ENCODE results near the gene AHCYL2.
"Not testable (repeated sequence)": the region's sequence is repeated elsewhere in the genome, so short reads cannot be mapped to it uniquely, and the experiment has no call there.

AHCYL2 gene

DNA sequence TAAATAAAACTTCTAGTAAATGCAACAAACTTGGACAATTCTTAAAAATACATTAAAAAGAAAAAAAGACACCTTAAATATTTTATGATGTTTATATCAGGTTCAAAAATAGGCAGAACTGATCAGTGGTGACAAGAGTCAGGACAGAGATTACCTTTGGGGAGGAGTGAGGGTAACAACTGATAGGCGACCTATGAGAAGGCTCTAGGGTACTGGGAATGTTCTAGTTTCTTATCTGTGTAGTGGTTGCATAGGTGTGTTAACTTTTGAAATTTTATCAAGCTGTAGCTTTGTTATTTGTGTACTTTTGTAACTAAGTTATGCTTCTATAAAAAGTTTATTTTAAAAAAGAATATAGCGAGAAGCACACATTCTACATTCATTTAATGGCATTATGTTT lies 134.3 kb downstream of the AHCYL2 start:
- Mint-ChIP-seq H3K4me3 (no peak overlapping the region), H3K27me3 (no peaks in the 10 kb centered on the region), H3K27ac (no peak overlapping the region), H3K4me1 (ENCODE audit: low read depth) (peaks cover 4% of the 10 kb centered on the region), H3K36me3 (ENCODE audit: low read depth) (no peaks in the 10 kb centered on the region), H3K9me3 (no peaks in the 10 kb centered on the region)

- H3K9me3 Mint-ChIP-seq: no peaks in the 10 kb centered on the region
- H3K4me3 Mint-ChIP-seq: no peak overlapping the region
- H3K27ac Mint-ChIP-seq: no peak overlapping the region
- H3K27me3 Mint-ChIP-seq: no peaks in the 10 kb centered on the region
- peaks cover 4% of the 10 kb centered on the region for H3K4me1 Mint-ChIP-seq (ENCODE audit: low read depth)
- no peaks in the 10 kb centered on the region for H3K36me3 Mint-ChIP-seq (ENCODE audit: low read depth)
Measured at GRCh38 chr7:129359638-129360037, 134.8 kb downstream of the AHCYL2 start.

DNA sequence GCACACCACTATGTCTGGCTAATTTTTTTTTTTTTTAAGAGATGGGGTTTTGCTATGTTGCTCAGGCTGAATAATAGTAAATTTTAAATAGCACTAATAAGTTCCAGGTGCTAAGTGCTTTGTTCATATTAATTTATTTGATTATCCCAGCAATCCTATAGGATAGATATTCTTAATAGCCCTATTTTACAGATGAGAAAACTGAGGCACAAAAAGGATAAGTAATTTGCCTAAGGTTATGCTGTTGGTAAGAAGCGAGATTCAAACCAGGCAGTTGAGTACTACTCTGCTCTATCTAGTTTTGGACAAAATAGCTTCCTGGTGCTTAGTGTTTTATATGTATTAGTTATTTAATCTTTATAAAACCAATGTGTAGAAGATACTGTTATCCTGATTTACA lies 136.9 kb downstream of the AHCYL2 start:
- Mint-ChIP-seq H3K4me3 (no peak overlapping the region), H3K9me3 (no peaks in the 10 kb centered on the region), H3K27me3 (no peaks in the 10 kb centered on the region), H3K4me1 (ENCODE audit: low read depth) (peaks cover 4% of the 10 kb centered on the region), H3K36me3 (ENCODE audit: low read depth) (no peaks in the 10 kb centered on the region), H3K27ac (no peak overlapping the region)

GRCh38 chr7:129362496-129362895 lies 137.7 kb downstream of the AHCYL2 start:
- Mint-ChIP-seq H3K27me3 (no peaks in the 10 kb centered on the region), H3K9me3 (no peaks in the 10 kb centered on the region), H3K4me1 (ENCODE audit: low read depth) (peaks cover 8% of the 10 kb centered on the region), H3K36me3 (ENCODE audit: low read depth) (no peaks in the 10 kb centered on the region), H3K4me3 (no peak overlapping the region), H3K27ac (no peak overlapping the region)

DNA sequence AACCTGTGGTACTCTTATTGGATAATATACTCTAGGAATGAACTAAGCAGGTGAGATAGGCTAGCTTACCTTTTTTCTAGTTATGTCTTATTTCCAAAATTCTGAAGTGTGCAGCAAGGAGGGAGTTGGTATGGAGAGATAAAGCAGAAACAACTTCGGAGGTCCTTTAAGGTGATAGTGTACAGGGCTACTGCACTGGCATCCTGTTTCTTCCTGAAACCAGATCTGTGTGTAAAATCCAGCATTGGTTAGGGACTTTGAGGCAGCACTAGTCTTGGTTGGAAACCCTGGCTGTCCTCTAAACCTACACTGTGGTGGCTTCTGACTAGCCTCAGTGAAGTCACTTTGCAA lies 142.5 kb downstream of the AHCYL2 start:
- Mint-ChIP-seq H3K27ac (no peak overlapping the region), H3K36me3 (ENCODE audit: low read depth) (no peaks in the 10 kb centered on the region), H3K9me3 (no peaks in the 10 kb centered on the region), H3K4me3 (peak overlapping the region; percentile 47), H3K27me3 (no peaks in the 10 kb centered on the region), H3K4me1 (ENCODE audit: low read depth) (peaks cover 34% of the 10 kb centered on the region)

GRCh38 chr7:129367700-129368388 lies 143.0 kb downstream of the AHCYL2 start:
- Mint-ChIP-seq H3K36me3 (ENCODE audit: low read depth) (no peaks in the 10 kb centered on the region), H3K4me1 (ENCODE audit: low read depth) (peaks cover 37% of the 10 kb centered on the region)

DNA sequence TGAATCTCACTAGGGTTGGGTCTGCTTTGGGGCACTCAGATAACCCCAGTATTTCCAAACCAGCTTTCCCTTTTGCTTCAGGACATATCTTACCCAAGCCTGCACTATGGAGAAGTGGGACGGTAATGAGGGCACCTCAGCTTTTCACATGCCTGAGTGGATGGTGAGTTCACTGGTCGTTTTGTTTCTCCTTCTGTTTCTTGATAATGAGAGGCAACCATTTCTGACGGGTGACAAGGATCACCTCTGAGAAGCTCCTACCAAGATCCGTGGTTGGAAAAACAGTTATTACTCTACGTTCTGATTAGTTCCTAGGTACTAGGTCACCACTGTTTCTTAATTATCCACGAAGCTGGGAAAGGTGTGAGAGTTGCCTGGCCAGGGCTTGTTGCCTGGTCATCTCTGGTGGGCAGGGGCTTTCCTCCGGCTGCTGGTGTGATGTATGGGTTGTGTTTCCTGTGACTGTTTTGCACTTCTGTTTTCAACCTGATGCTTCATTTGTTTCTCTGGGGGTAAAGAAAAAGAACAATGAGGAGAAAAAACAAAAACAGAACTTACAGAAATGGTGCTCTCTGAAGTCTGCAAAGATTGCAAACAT lies 143.7 kb downstream of the AHCYL2 start:
- Mint-ChIP-seq H3K27me3 (no peaks in the 10 kb centered on the region), H3K4me3 (peak overlapping the region; percentile 47), H3K36me3 (ENCODE audit: low read depth) (no peaks in the 10 kb centered on the region), H3K9me3 (no peaks in the 10 kb centered on the region), H3K27ac (peak overlapping the region; percentile 28), H3K4me1 (ENCODE audit: low read depth) (peaks cover 39% of the 10 kb centered on the region)

More at GRCh38 chr7:129367700-129368388, 143.0 kb downstream of the AHCYL2 start:
- Mint-ChIP-seq H3K27me3 (no peaks in the 10 kb centered on the region), H3K27ac (peak overlapping the region; percentile 12), H3K9me3 (no peaks in the 10 kb centered on the region), H3K4me3 (peak overlapping the region; percentile 47)

- not testable (repeated sequence) for H3K27me3 Mint-ChIP-seq; H3K9me3 Mint-ChIP-seq; H3K36me3 Mint-ChIP-seq (ENCODE audit: low read depth); H3K4me3 Mint-ChIP-seq; H3K27ac Mint-ChIP-seq
- peaks cover 42% of the 10 kb centered on the region for H3K4me1 Mint-ChIP-seq (ENCODE audit: low read depth)
Measured at GRCh38 chr7:129369447-129369846, 144.6 kb downstream of the AHCYL2 start.

DNA sequence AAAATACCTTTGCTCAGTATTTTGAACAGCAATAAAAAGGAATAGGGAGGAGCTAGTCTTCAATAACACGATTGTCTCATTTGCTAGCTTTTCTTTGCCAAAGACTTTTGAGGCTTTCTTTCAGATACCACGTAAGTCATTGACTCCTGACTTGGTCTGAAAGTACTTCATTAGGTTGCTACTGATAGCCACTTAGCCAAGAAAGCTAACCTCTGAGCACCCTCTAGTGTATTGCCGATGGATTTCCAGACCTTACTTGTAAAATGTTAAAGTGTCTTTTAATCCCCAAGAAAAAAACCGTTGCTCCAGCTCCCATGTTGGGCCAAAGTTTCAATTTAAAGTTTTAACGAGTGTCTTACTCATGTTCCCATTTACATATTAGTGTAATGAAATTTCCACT lies 146.0 kb downstream of the AHCYL2 start:
- no peak overlapping the region for H3K27ac Mint-ChIP-seq
- H3K36me3 Mint-ChIP-seq (ENCODE audit: low read depth): no peaks in the 10 kb centered on the region
- H3K27me3 Mint-ChIP-seq: no peaks in the 10 kb centered on the region
- H3K9me3 Mint-ChIP-seq: no peaks in the 10 kb centered on the region
- H3K4me1 Mint-ChIP-seq (ENCODE audit: low read depth): peaks cover 46% of the 10 kb centered on the region
- H3K4me3 Mint-ChIP-seq: no peak overlapping the region

DNA sequence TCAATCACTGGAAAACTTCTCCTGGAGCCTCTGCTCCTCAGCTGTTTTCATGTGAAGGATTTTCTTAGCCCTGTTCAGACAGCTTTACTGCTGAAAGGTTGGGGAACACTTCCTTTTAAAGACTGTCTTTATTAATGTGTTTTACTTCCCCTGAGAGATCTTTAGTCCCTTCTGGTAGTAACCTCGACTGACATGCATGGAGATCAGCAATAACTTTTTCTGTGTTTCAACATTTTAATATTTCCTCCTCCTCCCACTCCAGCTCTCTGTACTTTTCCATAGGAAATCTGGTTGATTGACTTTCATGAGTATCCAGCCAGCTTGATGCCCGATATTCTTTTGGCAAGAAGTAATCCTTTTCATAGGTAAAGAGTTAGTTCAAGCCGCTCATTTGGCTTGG lies 146.7 kb downstream of the AHCYL2 start:
- no peak overlapping the region for H3K4me3 Mint-ChIP-seq
- no peaks in the 10 kb centered on the region for H3K27me3 Mint-ChIP-seq
- peaks cover 46% of the 10 kb centered on the region for H3K4me1 Mint-ChIP-seq (ENCODE audit: low read depth)
- no peaks in the 10 kb centered on the region for H3K36me3 Mint-ChIP-seq (ENCODE audit: low read depth)
- no peak overlapping the region for H3K27ac Mint-ChIP-seq
- H3K9me3 Mint-ChIP-seq: no peaks in the 10 kb centered on the region

GRCh38 chr7:129373651-129374428 lies 149.0 kb downstream of the AHCYL2 start:
- peaks cover 41% of the 10 kb centered on the region for H3K4me1 Mint-ChIP-seq (ENCODE audit: low read depth)
- H3K36me3 Mint-ChIP-seq (ENCODE audit: low read depth): no peaks in the 10 kb centered on the region
- H3K9me3 Mint-ChIP-seq: no peaks in the 10 kb centered on the region
- peak overlapping the region; percentile 21 for H3K27ac Mint-ChIP-seq
- no peak overlapping the region for H3K4me3 Mint-ChIP-seq
- no peaks in the 10 kb centered on the region for H3K27me3 Mint-ChIP-seq

GRCh38 chr7:129375141-129375938 lies 150.5 kb downstream of the AHCYL2 start:
- no peaks in the 10 kb centered on the region for H3K27me3 Mint-ChIP-seq
- no peak overlapping the region for H3K4me3 Mint-ChIP-seq
- H3K27ac Mint-ChIP-seq: no peak overlapping the region

DNA sequence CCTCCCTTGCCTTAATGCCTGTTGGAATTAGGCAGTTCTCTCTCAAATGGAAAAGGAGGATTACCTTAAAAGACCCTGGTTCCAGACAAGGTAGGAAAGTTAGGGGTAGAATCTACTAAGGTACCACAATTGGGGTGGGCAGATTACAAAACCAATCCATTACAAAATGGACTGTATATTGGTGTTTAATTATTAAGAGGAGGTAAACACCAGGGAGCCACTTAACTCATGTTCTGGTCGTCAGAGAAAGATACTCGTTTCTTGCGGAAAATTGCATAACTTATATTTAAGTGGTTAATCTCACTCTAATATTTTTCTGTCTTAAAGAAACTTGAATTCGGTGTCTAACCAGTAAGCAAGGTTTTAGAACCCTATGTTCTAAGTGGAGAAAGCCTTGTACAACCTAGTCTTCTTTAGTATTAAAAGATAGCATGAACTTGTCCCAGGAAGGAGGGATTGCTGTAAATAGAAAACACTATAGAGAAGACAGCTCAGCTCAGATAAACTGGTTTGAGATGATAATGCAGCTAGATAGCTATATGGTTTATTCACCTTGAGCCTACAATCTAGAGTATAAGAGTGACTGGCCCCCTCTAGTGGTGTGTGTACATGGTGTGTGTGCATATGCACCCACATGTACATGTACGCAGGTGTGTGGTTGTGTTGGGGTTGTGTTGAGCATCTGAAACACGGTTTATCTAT lies 151.4 kb downstream of the AHCYL2 start:
- Mint-ChIP-seq H3K27ac (no peak overlapping the region), H3K4me3 (no peak overlapping the region), H3K9me3 (no peaks in the 10 kb centered on the region), H3K36me3 (ENCODE audit: low read depth) (no peaks in the 10 kb centered on the region), H3K4me1 (ENCODE audit: low read depth) (peaks cover 29% of the 10 kb centered on the region), H3K27me3 (no peaks in the 10 kb centered on the region)

More at GRCh38 chr7:129375141-129375938, 150.5 kb downstream of the AHCYL2 start:
- Mint-ChIP-seq H3K9me3 (no peaks in the 10 kb centered on the region), H3K4me1 (ENCODE audit: low read depth) (peaks cover 36% of the 10 kb centered on the region), H3K36me3 (ENCODE audit: low read depth) (no peaks in the 10 kb centered on the region)

Measured in stimulated activated naive CD8-positive, alpha-beta T cell treated with anti-CD3 and anti-CD28 coated beads, Interleukin-15, Interleukin-2, amounts not matched to agents 100 ng/mL and 50 ng/mL, for 24 hours (primary cell).